NCI-H2227 (cell line): ENCODE results near the gene NES.

Experiments
- DNase-seq: peaks from one replicate; lab custom pipeline; 2025; ENCODE audit not compliant: unreplicated experiment; lab: John Stamatoyannopoulos, UW

NES gene, protein sequence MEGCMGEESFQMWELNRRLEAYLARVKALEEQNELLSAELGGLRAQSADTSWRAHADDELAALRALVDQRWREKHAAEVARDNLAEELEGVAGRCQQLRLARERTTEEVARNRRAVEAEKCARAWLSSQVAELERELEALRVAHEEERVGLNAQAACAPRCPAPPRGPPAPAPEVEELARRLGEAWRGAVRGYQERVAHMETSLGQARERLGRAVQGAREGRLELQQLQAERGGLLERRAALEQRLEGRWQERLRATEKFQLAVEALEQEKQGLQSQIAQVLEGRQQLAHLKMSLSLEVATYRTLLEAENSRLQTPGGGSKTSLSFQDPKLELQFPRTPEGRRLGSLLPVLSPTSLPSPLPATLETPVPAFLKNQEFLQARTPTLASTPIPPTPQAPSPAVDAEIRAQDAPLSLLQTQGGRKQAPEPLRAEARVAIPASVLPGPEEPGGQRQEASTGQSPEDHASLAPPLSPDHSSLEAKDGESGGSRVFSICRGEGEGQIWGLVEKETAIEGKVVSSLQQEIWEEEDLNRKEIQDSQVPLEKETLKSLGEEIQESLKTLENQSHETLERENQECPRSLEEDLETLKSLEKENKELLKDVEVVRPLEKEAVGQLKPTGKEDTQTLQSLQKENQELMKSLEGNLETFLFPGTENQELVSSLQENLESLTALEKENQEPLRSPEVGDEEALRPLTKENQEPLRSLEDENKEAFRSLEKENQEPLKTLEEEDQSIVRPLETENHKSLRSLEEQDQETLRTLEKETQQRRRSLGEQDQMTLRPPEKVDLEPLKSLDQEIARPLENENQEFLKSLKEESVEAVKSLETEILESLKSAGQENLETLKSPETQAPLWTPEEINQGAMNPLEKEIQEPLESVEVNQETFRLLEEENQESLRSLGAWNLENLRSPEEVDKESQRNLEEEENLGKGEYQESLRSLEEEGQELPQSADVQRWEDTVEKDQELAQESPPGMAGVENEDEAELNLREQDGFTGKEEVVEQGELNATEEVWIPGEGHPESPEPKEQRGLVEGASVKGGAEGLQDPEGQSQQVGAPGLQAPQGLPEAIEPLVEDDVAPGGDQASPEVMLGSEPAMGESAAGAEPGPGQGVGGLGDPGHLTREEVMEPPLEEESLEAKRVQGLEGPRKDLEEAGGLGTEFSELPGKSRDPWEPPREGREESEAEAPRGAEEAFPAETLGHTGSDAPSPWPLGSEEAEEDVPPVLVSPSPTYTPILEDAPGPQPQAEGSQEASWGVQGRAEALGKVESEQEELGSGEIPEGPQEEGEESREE (N-terminal part only)

DNA sequence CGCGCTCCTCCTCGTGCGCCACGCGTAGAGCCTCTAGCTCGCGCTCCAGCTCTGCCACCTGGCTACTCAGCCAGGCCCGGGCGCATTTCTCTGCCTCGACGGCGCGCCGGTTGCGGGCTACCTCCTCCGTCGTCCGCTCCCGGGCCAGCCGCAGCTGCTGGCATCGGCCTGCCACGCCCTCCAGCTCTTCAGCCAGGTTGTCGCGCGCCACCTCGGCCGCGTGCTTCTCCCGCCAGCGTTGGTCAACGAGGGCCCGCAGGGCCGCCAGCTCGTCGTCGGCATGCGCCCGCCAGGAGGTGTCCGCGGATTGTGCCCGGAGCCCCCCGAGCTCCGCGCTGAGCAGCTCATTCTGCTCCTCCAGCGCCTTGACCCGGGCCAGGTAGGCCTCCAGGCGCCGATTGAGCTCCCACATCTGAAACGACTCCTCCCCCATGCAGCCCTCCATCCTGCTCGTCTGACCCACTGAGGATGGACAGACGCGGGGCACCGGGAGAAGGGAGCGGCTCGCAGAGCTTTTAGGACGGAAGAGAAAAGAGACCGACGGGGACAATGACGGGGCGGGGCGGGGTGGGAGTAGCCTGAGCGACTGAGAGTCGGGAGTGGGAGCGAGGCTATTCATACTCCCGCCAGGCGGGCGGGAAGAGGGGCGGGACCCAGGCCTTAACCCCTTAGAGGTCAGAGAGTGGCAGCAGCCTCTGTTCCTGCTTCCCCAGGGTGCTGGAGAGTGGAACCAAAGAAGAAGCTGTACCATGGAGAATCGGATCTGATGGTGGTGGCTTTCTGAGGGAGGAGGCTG is at the start of gene NES:
Gene NES (minus strand): TSS at position 588 of the 796 bp plus-strand sequence. CDS start 143 bp downstream, at position 445.
- DNase-seq = peak; percentile 51

DNA sequence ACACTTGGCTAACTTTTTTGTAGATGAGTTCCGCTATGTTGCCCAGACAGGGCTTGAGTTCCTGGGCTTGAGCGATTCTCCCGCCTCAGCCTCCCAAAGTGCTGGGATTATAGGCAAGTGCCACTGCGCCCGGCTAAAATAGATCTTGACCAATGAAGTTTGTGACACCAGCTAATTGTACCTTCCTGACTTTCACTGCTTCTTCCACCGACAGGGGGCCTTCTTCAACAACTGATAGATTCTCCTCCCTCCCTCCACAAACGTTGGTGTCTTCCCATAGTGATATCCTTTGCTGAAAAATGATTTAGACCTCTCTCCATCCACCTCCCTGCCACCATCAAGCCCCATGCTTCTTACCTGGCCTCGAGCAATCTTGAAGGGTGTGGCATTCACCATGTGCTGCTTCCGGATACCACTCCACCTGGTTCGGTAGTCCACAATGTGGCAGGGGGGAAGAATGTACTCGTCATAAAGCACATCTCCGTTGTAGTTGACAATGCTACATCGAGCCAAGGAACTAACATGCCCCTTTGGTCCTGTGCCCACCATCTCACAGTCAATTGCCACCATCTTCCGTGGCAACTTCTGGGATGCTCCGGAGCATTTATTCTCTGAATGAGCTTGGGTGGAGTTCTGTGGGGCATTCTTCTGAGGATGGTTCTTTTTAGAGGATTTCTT is 49.5 kb upstream of the NES start:
- peak; percentile 67 for DNase-seq

DNA sequence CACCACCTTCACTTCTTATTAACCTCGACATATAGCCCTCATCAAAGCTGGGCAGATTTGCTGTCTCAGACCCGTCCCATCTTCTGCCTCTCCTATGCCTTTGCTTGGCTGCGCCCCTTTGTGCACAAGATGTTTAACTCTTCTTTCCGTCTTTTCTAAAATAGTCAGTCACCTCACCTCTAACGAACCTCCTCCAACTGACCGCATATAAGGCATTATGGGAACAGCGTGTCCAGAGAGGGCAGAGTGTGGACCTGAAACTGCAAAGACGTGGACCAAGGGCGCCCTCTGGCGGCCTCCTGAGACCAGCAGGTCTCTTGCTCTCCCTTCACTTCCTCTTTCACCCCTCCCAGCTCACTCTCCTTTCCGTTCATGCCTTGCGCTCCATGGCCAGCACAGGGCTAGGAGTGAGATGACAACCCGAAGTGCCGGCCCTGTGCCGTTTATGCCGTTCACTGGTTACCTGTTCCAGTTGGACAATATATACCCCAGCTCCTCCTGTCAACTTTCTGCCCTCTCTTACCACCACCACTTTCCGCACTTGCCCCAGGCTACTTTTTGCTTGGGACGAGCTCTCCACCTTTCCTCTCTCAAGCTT is 48.6 kb upstream of the NES start:
- DNase-seq = peak; percentile 87

DNA sequence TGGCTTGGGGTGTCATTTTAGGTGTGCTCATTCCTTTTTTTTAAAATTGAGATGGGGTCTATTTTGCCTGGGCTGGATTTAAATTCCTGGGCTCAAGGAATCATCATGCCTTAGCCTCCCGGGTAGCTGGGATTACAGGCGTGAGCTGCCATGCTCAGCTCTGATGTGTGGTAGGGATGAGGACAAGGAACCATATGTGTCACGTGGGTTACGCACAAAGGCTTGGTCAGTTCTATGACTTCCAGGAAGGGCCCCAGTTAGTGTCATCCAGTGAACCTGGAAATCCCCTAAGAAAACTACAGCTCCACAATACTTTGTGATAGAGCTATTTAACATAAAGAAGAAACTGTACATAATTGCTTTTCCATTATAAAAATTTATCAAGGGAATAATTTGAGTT is 44.3 kb upstream of the NES start:
- no peak for DNase-seq

DNA sequence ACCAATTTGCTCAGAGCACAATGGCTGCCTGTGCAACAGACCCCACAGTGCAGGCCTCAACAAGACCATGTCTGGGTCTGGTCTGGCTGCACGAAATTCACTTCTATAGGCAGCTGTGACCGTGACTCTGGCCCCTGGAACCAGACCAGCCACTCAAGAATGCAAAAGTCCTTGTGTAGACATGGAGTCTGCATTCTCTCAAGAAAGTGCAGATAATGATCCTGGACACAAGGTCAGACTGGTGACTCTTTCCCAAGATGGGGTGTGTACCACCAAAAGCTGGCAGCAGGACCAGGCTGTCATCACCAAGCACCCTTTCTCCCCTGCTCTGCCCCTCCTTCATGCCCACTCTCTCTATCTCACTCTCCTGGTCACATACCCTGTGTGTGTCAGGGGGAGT is 43.9 kb upstream of the NES start:
- DNase-seq = no peak

DNA sequence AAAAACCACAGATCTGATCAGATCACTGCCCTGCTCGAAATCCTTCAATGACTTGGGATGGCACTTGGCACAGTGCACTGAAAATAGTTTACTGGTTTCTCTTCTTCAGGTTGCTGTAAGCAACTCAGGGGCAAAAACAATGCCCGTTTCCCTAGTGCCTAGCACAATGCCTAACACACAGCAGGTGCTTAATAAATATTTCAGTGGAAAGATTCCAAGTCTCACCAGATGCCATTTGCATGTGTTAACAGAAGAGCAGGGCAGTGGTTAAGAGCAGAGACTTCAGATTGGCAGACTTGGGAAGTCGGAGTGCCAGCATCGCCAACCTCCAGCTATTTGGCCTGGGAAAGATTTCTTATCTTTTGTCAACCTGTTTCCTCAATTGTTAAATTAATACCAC is 40.1 kb upstream of the NES start:
- no peak for DNase-seq

DNA sequence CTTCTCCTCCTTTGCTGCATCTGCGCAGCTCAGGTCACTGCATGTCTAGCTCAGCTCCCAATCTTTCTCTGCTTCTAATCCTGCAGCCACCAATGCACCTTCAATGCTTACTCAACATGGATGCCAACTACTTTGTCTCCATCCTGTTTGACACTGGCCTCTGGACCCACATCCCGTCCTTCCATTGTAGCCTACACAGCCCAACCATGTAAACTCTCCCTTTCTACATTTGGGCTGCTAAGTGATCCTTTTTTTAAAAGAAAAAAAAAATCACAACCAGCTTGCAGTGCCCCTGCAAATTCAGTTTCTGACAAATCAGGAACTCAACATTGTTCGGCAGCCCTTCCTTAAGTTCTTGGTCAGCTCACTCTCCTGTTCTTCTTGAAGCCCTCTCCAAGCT is 37.6 kb upstream of the NES start:
- no peak for DNase-seq

DNA sequence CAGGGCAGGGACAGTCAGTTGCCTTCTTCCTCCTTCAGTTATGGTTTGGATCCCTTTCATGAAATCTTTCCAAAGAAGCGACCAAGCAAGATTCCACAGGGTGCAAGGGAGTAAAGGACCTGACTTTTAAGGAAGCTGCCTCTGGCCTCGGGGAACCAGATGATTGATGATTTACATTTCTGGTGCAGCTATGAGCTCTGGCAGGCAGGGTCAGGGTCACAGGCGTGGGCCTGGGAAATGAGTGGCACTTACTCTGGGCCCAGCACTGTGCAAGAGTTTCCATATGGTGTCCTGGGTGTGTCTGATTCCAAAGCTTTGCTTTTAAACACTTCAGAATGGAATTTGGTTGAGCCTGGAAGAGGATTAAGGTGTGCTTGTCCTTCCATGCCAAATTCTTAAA is 35.4 kb upstream of the NES start:
- no peak for DNase-seq

DNA sequence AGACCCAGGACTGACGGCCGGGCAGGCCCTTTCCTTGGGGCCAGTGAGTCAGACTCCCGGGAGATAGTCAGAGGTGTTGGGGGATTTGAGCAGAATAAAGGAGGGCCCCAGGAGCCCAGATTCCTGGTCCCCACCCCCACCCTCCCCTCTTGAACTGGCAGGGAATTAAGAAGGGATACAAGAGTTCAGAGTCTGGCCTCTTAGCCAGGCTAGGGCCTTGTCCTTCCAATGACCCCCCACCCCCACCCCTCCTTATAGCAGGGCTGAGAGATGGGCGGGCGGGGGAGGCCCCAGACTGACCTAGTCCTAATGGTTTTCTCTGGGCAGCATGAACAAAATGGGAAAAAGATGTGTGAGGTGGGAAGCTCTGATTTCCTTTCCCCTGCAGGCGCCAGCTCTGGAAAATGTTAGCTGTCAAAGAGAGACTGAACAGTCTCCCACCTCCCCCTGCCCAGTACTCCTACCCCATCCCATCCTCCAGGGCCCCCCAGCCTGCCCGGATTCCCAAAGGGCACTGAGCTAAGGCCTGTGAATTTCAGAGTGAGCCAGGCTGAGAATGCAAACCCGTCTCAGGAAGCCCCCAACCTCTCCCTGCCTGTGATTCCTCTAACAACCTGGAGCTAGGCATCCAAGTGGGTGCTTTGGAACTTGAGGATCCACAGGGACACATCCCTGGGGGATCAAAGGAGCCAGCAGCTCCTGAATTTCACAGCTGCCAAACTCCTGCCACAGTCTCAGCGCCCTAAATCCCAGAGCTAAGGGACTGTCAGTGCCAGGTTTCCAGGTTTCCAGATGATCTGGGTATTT is 34.0 kb upstream of the NES start:
- DNase-seq = no peak

DNA sequence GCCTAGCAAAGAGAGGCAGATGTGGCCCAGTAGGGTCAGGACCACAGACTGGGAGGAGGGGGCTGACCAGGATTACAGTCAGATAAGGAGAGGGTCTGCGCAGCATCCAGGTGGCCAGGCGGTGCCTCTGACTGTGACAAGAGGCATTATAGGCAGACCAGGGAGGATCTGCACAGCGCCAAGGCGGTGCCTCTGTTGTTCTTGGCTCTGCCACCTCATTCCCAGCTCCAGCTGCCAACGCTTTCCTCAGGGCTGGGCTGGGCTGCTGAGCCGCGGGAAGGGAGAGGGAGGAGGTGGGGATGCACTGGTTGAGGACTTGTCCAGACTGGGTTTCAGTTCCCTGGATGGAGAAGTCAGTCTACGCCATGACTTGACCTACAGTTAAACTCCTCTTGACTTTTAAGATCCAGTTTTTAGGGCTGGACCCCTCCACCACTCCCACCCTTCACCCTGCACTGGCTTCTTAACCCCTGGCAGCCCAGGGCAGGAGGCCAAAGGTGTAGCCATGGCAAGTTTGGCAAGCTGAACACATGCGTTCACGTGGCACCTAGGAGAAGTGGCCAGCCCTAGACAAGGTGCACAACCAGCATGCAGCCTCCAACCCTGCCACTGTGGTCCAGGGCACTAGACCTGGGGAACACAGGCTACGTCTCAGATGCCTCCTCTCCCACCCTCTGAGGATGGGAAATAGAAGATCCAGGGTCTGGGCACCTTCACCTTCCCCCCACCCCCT is 32.7 kb upstream of the NES start:
- peak; percentile 47 for DNase-seq

DNA sequence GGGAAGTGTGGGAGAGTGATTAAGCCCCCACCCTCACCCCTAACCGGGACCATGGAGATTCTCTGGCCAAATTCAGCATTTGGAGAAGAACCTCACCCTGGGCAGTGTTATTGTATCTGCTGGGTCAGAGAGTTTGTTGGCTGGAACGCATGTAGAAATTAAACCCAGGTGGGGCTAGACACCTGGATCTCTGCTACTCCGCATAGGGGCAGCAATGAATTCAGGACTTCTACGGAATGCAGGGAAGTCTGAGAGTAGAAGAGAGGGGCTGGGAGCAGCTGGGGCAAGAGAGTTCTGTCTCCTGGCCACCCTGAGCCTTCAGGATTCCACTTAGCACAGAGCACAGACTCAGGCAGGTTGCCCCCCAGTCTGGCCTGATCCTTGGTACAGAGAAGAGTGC is 31.8 kb upstream of the NES start:
- no peak for DNase-seq

DNA sequence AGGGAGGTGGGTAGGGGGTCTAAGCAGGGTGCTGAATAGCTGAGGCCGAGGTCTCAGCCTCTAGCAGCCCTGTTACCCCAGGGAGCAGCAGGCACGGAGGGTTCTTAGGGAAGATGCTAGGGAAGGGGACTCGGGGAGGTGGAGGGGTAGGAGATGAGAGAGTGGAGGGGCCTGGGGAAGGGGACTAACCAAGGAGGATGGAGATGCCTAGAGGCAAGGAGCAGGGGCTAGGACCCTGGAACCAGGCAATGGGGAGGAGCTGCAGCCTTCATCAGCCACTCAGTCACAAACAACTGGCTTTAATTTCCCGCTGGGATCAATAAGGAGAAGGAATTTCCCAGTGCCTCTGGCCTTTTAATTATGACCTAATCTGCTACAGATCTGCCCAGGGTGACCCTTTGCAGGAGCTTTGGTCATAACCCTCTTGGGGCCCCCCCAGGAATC is 31.0 kb upstream of the NES start:
- DNase-seq = no peak

DNA sequence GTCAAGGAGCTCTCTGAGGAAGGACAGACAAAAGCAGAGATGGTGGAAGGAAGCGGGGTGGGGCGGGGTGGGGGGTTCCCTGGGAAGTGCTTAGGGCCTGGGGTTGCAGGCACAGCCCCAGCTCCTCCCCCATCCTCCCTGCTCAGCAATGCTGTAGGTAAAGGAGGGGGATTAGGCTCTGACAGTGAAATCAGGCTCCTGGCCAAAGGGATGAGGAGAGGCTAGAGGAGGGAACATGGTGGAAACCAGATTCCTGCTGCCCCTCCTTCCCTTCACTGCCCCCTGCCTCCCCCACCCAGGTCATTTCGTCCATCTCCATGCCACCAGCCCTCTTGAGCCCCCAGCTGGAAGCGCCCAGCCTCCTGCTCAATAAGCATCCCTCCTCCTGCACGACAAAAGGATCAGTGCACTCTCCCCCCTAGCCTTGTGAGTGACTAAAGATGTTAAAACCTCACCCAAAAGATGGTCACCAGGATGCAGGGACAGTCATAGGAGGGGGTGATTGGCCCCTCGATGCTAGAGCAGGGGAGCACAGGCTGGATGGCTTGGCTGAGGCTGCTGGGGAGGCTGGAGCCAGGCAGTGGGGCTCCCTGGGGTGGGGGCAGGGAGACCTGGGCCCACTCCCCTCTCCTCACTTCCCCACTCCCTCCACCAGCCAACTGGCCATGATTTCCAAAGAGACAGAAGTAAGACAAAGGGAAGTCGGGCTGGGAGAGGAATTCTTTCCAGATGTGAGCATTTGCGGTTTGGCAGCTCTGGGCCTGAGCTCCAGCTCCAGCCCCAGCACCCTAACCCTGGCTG is 30.4 kb upstream of the NES start:
- peak; percentile 55 for DNase-seq

DNA sequence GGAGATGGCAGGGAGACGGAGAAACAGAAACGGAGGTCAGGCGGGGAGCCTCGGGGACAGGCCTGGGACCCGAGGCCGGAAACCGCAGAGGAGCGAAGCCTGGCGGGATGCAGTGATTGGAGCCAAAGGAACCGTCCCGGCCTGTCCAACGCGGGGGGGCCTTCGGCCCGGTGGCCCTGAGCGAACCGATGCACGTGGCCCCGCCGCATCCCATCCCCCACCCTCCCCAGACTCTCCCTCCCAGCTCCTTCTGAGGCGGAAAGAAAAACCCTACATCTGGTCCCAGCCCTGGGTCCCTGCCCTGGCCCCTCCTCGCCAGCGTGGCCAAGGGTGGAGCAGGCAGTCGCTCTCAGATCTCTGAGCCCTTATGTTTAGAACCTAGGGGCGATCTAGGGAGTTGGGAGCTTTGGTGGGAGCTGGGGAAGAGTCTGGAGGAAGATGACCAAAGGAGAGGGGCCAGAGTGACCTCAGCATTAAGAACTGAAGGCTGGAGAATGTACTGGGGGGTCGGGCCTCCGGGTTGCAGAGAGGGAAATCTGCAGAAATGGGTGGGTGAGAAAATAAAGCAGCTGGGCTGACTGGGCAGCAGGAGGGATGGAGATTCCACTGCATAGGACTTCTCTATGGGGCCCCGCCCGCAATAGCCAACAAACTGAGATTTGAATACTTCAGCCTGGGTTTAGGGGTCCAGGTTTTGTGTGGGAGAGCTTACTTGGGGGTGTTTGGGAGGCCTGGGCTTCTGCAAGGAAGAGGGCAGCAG is 29.6 kb upstream of the NES start:
- peak; percentile 71 for DNase-seq

DNA sequence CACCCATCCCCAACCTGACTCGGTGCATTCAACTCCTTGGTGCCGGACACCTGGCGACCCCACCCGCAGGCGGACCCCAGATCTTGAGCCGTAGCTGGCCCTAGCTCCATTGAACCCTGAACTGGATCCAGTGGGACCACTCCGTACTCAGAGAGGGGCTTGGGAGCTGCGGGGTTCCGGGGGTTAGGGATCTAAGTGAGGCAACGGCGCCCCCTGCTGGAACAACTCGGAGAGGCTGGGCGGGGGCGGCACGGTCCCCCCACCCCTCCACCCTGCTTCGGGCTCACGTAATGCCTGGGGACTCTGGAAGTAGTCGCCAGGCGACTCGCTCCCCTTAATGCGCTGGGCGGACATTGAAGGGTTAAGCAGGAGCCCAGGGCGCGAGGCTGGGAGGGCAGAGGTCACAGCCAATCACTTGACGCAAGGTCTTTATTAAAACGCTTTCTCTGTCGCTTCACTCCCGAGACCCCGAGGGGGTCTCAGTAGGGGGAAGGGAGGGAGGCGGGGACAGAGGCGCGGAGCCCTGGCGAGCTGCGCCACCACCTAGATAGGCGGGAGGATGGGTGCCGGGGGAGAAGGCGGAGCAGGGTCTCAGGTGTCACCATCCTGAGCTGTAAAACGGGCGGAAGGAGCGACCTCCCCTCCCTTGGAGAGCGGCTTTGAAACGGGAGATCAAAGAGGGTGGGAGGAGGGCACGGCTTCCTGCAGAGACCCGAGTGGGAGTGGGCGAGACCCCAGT is 28.9 kb upstream of the NES start:
- peak; percentile 88 for DNase-seq
